Parathyroid adenoma (tissue), 2 donors: ENCODE results near the gene ULBP2.
"Not testable (repeated sequence)": the region's sequence is repeated elsewhere in the genome, so short reads cannot be mapped to it uniquely, and the experiment has no call there.

Experiments
- H2AFZ ChIP-seq: fragments of 300-600 bp; sonication (generic); one replicate; pipeline ENCODE4 v1.7.0; 2017; ENCODE audit warnings: antibody characterized with exemption, mild to moderate bottlenecking
- H3K27ac ChIP-seq: fragments of 300-600 bp; sonication (generic); one replicate; pipeline ENCODE4 v1.7.0; 2017
- H3K27me3 ChIP-seq: fragments of 300-600 bp; sonication (generic); one replicate; pipeline ENCODE4 v1.7.0; 2017; ENCODE audit warnings: low read length; ENCODE audit not compliant: control insufficient read depth, insufficient read depth
- H3K36me3 ChIP-seq: fragments of 300-600 bp; sonication (generic); one replicate; pipeline ENCODE4 v1.7.0; 2017; ENCODE audit warnings: low read length; ENCODE audit not compliant: control insufficient read depth, insufficient read depth
- H3K4me1 ChIP-seq: fragments of 300-600 bp; sonication (generic); one replicate; pipeline ENCODE4 v1.7.0; 2017; ENCODE audit warnings: control low read depth
- H3K4me2 ChIP-seq: fragments of 300-600 bp; sonication (generic); one replicate; pipeline ENCODE4 v1.7.0; 2017; ENCODE audit warnings: low read length
- H3K4me3 ChIP-seq: fragments of 300-600 bp; sonication (generic); one replicate; pipeline ENCODE4 v1.7.0; 2017; ENCODE audit warnings: low read depth, low read length
- H3K79me2 ChIP-seq: fragments of 300-600 bp; sonication (generic); one replicate; pipeline ENCODE4 v1.7.0; 2017; ENCODE audit warnings: control low read depth
- H3K9ac ChIP-seq: fragments of 300-600 bp; sonication (generic); one replicate; pipeline ENCODE4 v1.7.0; 2017; ENCODE audit warnings: mild to moderate bottlenecking
- H3K9me3 ChIP-seq: fragments of 300-600 bp; sonication (generic); one replicate; pipeline ENCODE4 v1.7.0; 2017; ENCODE audit warnings: low read length; ENCODE audit not compliant: control insufficient read depth
- TF ChIP-seq, protein P1 (sequence below): fragments of 300-600 bp; sonication (generic); IDR thresholded peaks from one replicate; pipeline ENCODE4 v1.7.0; 2017; ENCODE audit warnings: antibody characterized with exemption, mild to moderate bottlenecking
- donor health status: primary hyperparathyroidism.

ULBP2 gene

DNA sequence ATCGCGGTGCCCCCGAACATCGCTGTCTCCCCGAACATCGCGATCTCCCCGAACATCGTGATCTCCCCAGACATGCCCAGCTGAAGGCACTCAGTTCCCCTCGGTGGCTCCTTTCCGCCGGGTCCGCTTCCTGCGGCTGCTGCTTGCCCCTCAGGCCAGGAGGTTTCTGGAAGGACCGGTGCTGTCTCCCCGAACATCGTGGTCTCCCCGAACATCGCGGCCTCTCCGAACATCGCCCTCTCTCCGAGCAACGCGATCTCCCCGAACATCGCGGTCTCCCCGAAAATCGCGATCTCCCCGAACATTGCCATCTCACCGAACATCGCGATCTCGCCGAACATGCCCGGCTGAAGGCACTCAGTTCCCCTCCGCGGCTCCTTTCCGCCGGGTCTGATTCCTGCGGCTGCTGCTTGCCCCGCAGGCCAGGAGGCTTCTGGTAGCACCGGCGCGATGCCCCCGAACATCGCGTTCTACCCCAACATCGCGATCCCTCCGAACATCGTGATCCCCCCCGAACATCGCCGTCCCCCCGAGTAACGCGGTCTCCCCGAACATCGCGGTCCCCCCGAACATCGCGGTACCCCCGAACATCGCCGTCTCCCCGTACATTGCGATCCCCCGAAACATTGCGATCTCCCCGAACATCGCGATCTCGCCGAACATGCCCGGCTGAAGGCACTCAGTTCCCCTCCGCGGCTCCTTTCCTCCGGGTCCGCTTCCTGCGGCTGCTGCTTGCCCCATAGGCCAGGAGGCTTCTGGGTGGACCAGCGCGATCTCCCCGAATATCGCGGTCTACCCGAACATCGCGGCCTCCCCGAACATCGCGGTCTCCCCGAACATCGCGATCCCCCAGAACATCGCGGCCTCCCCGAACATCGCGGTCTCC, 22.7 kb downstream of the ULBP2 start:
- no peak overlapping the region for H3K9ac ChIP-seq
- H3K4me1 ChIP-seq: no peaks in the 10 kb centered on the region
- H3K27ac ChIP-seq: no peak overlapping the region
- H3K9me3 ChIP-seq: no peaks in the 10 kb centered on the region
- H2AFZ ChIP-seq: peak overlapping the region; percentile 77
- no peaks in the 10 kb centered on the region for H3K36me3 ChIP-seq
- peak overlapping the region; percentile 52 for H3K4me3 ChIP-seq
- H3K4me2 ChIP-seq: peak overlapping the region; percentile 76
- no peaks in the 10 kb centered on the region for H3K79me2 ChIP-seq
- no peaks in the 10 kb centered on the region for H3K27me3 ChIP-seq
- TF ChIP-seq, protein P1, sequence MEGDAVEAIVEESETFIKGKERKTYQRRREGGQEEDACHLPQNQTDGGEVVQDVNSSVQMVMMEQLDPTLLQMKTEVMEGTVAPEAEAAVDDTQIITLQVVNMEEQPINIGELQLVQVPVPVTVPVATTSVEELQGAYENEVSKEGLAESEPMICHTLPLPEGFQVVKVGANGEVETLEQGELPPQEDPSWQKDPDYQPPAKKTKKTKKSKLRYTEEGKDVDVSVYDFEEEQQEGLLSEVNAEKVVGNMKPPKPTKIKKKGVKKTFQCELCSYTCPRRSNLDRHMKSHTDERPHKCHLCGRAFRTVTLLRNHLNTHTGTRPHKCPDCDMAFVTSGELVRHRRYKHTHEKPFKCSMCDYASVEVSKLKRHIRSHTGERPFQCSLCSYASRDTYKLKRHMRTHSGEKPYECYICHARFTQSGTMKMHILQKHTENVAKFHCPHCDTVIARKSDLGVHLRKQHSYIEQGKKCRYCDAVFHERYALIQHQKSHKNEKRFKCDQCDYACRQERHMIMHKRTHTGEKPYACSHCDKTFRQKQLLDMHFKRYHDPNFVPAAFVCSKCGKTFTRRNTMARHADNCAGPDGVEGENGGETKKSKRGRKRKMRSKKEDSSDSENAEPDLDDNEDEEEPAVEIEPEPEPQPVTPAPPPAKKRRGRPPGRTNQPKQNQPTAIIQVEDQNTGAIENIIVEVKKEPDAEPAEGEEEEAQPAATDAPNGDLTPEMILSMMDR: no peak

DNA sequence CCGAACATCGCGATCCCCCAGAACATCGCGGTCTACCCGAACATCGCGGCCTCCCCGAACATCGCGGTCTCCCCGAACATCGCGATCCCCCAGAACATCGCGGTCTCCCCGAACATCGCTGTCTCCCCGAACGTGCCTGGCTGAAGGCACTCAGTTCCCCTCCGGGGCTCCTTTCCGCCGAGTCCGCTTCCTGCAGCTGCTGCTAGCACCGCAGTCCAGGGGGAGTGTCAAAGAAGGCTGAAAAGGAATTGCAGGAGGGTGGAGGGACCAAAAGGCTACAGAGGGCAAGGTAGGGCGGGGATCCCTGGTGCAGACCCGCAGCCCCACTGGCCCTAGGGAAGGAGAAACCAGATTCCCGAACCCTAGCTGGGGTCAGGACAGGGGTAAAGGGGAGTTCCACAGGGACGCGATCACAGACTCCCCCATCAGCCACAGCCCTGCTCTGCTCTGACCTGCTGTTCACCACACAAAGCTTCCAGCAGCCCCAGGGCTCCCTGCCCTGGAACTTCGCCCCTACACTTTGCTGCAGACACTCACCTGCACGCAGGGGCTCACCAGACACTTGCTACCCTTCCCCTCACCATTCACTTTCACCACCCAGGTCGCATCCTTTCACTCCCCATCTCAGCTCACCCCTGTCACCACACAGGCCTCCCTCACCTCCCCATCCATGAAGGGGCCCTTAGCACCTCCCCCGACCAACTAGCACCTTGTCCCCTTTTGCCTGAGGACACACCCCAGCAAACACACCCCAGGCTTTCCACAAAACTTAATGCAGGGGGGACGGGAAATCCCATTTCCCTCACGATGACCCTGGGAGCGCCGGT, 23.6 kb downstream of the ULBP2 start:
- H3K79me2 ChIP-seq: no peaks in the 10 kb centered on the region
- H2AFZ ChIP-seq: no peak overlapping the region
- no peak overlapping the region for H3K27ac ChIP-seq
- H3K9me3 ChIP-seq: no peaks in the 10 kb centered on the region
- H3K4me3 ChIP-seq: no peak overlapping the region
- no peaks in the 10 kb centered on the region for H3K36me3 ChIP-seq
- TF ChIP-seq, protein P1: no peak
- H3K4me2 ChIP-seq: peak overlapping the region; percentile 76
- H3K27me3 ChIP-seq: no peaks in the 10 kb centered on the region
- no peaks in the 10 kb centered on the region for H3K4me1 ChIP-seq
- no peak overlapping the region for H3K9ac ChIP-seq

DNA sequence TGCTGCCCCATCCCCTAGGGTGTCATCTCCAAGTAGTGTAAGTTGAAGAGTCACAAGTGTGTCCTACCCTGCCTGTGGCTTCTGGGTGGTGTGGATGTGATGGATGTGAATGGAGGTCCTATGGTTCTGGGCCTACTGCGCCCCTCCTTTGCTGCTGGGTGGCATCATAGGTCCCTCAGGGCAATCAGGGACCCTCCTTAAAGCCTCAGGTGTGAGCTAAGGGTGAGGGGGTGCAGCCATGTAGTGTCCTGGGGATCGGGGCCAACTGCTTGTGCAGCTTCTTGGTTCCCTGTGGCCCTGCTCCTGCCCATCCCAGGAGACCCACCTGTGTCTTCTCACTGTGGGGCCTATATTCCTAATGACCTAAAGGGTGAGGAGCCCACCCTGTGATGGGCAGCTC, 24.5 kb downstream of the ULBP2 start:
- not testable (repeated sequence) for H3K4me3 ChIP-seq, H3K9me3 ChIP-seq, H3K79me2 ChIP-seq, H3K36me3 ChIP-seq, H3K4me2 ChIP-seq, H3K27me3 ChIP-seq, H2AFZ ChIP-seq, H3K9ac ChIP-seq, H3K4me1 ChIP-seq, H3K27ac ChIP-seq

DNA sequence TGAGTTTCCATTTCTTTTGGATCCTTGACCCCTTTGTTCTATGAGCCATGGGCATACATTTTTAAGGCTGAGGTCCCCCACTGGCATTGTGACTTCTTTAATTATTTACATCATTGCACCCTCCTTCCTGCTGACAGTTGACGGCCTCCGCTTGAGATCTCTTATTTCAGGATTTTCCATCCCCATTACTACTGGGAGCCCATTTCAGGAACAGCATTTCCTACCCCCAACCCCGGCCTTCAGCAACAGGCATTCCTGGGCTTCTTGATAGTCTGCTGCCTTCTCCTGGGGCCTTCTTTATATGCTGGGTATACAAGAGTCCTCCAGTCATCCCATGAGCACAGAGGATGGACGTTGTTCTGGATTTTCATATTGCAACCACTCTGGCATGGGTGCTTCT, 25.8 kb downstream of the ULBP2 start:
- Histone ChIP-seq H3K79me2 (no peaks in the 10 kb centered on the region), H3K9ac (no peak overlapping the region), H3K4me3 (no peak overlapping the region), H3K27ac (no peak overlapping the region), H3K9me3 (no peaks in the 10 kb centered on the region), H3K4me1 (no peaks in the 10 kb centered on the region), H3K27me3 (no peaks in the 10 kb centered on the region), H3K36me3 (no peaks in the 10 kb centered on the region), H3K4me2 (no peak overlapping the region), H2AFZ (no peak overlapping the region)
- TF ChIP-seq, protein P1: no peak

DNA sequence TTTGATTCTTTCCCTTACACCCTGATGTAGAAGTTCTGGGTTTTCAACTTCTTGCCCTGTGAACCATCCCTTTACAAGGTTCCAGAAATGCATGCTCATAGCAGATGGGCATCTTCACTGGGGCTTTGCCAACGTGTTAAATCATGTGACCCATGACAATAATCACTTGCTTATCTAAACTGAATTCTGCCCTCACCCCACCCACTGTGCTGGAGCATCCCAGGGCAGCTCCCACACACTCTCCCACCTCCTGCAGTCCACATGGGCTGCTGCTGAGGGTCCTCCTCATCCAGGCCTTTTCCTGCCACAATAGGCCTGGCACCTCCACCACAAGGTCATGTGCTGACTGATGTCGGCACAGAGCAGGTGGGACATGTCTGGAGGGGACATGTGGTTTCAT, 26.2 kb downstream of the ULBP2 start:
- not testable (repeated sequence) for H3K4me1 ChIP-seq, H3K9me3 ChIP-seq, H3K79me2 ChIP-seq, H3K4me2 ChIP-seq, H3K36me3 ChIP-seq, H3K27ac ChIP-seq, H2AFZ ChIP-seq, H3K4me3 ChIP-seq, H3K9ac ChIP-seq, H3K27me3 ChIP-seq

DNA sequence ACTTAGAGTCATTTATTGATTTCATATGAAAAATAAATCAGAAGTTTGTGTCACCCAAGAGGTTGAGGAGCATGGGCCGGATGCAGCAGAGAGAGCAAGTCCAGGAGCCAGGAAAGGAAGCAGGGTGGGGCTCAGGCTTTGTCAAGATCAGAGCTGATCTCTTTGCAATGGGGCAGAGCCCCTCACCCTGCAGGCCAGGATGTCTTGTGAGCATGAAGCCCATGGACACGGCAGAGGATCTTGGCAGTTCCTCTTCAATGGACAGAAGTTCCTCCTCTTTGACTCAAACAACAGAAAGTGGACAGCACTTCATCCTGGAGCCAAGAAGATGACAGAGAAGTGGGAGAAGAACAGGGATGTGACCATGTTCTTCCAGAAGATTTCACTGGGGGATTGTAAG, 27.1 kb downstream of the ULBP2 start:
- not testable (repeated sequence) for H3K36me3 ChIP-seq, H3K4me1 ChIP-seq, H2AFZ ChIP-seq, H3K27ac ChIP-seq, H3K4me2 ChIP-seq, H3K9ac ChIP-seq, H3K27me3 ChIP-seq, H3K79me2 ChIP-seq, H3K9me3 ChIP-seq, H3K4me3 ChIP-seq
